ENCODE results near the gene SLX9.

Gene SLX9

GRCh38 chr21:44990921-44991320 lies 51.1 kb downstream of the SLX9 start:
- H3K9me3 ChIP-seq (ENCODE audit: control insufficient read depth, insufficient read depth, low read length) = no peaks in the 10 kb centered on the region
- no peak overlapping the region for H3K9ac ChIP-seq (ENCODE audit: low read depth, low read length)
- no peaks in the 10 kb centered on the region for H3K4me1 ChIP-seq (ENCODE audit: insufficient read depth, low read length)
- no peaks in the 10 kb centered on the region for H3K36me3 ChIP-seq (ENCODE audit: insufficient read depth, low read length)

GRCh38 chr21:44991538-44992483 lies 52.0 kb downstream of the SLX9 start:
- H3K36me3 ChIP-seq (ENCODE audit: insufficient read depth, low read length) = no peaks in the 10 kb centered on the region
- no peaks in the 10 kb centered on the region for H3K9me3 ChIP-seq (ENCODE audit: control insufficient read depth, insufficient read depth, low read length)
- no peak overlapping the region for H3K9ac ChIP-seq (ENCODE audit: low read depth, low read length)
- H3K4me1 ChIP-seq (ENCODE audit: insufficient read depth, low read length) = no peaks in the 10 kb centered on the region

DNA sequence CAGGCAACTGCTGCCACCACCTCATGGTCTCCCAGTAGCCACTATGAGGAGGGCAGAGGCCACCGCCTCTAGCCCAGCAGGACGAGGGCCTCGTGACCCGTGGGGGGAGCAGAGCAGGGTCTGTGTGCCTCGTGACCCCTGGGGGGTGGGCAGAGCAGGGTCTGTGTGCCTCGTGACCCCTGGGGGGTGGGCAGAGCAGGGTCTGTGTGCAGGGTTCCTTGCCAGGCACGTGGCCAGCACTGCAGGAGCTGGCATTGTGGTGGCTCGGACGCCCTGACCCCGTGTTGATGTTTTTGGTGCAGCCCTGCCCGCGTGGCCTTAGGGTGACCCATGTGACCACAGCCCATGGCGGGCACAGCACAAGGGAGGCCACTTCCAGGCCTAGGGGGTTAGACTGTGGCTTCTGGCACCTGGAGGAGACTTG lies 52.8 kb downstream of the SLX9 start:
- no peaks in the 10 kb centered on the region for H3K36me3 ChIP-seq (ENCODE audit: insufficient read depth, low read length)
- no peaks in the 10 kb centered on the region for H3K4me1 ChIP-seq (ENCODE audit: insufficient read depth, low read length)
- no peak overlapping the region for H3K9ac ChIP-seq (ENCODE audit: low read depth, low read length)
- no peaks in the 10 kb centered on the region for H3K9me3 ChIP-seq (ENCODE audit: control insufficient read depth, insufficient read depth, low read length)

DNA sequence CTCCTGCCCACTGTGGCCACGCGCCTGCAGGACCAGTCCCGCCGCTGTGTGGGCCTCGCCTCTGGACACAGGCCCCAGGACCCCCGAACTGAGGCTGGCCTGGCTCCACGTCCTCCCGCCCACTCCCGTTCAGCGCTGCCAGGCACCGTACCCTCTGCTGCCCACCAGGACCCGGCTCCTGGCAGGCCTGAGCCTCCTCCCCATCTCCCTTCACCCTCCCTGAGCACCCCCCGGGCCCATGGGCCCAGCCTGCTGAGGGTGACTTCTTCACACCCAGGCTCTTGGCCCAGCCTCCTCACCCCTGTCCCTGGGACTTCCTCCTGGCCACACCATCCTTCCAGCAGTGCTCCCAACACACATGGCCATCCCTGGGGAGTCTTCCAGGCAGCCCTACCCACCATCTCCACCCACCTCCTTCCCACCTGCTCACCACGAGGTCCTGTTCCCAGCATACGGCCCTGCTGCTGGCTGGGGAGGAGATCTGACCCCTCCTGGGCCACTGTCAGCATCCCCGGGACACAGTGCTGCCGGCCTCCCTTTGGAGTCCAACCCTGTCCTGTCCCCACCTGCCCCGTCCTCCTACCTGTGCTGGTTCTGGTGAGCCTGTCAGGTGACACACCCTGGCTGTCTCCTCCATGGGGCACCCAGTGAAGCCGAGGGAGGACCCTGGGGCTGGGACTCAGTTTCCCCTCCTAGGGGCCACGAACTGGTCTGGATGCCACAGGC lies 53.7 kb downstream of the SLX9 start:
- Histone ChIP-seq H3K9ac (ENCODE audit: low read depth, low read length) (no peak overlapping the region), H3K36me3 (ENCODE audit: insufficient read depth, low read length) (no peaks in the 10 kb centered on the region), H3K4me1 (ENCODE audit: insufficient read depth, low read length) (no peaks in the 10 kb centered on the region), H3K9me3 (ENCODE audit: control insufficient read depth, insufficient read depth, low read length) (no peaks in the 10 kb centered on the region)

GRCh38 chr21:44994047-44994694 lies 54.3 kb downstream of the SLX9 start:
- Histone ChIP-seq H3K9ac (ENCODE audit: low read depth, low read length) (no peak overlapping the region), H3K4me1 (ENCODE audit: insufficient read depth, low read length) (no peaks in the 10 kb centered on the region), H3K36me3 (ENCODE audit: insufficient read depth, low read length) (no peaks in the 10 kb centered on the region), H3K9me3 (ENCODE audit: control insufficient read depth, insufficient read depth, low read length) (no peaks in the 10 kb centered on the region)

DNA sequence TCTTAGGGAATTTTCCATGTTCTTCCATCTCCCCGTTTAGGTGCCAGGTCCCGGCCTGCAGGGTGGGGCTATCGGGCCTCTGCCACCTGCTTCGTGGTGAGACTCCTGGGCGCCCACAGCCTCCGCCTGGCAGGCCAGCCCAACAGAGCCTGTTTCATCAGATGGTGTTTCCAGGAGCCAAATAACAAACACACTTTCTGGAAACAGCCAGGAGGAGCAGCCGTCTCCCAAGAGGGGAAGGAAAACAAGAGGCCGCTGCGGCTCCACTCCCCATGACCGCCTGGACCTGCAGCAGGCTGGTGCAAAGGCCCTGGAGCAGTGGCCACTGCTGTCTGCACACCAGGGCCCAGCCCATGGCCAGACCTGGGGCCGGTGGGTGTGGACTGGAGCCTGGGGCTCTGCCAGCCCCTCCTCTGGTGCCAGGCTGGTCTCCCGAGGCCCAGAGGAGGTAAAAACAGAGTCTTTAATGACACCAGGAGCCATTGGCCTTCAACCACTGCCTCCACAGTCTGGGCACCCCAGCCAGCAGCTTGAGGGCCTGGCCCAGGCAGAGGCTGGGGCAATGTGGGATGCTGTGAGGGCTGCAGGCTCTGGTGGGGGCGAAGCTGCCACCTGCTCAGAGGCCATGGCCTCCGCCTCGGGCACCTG lies 55.0 kb downstream of the SLX9 start:
- no peaks in the 10 kb centered on the region for H3K9me3 ChIP-seq (ENCODE audit: control insufficient read depth, insufficient read depth, low read length)
- H3K9ac ChIP-seq (ENCODE audit: low read depth, low read length) = no peak overlapping the region
- no peaks in the 10 kb centered on the region for H3K4me1 ChIP-seq (ENCODE audit: insufficient read depth, low read length)
- H3K36me3 ChIP-seq (ENCODE audit: insufficient read depth, low read length) = no peaks in the 10 kb centered on the region

GRCh38 chr21:44995343-44995941 lies 55.6 kb downstream of the SLX9 start:
- no peaks in the 10 kb centered on the region for H3K4me1 ChIP-seq (ENCODE audit: insufficient read depth, low read length)
- H3K36me3 ChIP-seq (ENCODE audit: insufficient read depth, low read length) = no peaks in the 10 kb centered on the region
- H3K9me3 ChIP-seq (ENCODE audit: control insufficient read depth, insufficient read depth, low read length) = no peaks in the 10 kb centered on the region
- no peak overlapping the region for H3K9ac ChIP-seq (ENCODE audit: low read depth, low read length)

DNA sequence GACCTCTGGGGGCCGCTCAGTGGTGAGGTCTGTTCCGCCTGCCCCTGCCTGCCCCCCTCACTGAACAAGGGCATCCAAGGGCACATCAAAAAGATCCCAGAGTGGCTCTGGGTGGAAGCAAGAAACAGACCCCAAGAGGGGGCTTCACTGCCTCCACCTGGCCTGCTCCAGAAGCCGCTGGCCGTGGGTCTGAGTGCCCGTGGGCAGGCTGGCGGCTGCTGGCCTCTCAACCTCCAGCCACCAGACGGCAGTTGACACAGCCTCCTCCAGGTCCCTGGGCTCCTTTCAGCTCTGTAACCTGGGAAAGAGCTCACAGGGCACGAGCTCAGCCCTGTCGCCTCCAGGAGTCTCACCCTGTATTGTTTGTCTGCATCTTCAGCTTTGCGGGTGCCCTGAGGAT lies 56.3 kb downstream of the SLX9 start:
- H3K4me1 ChIP-seq (ENCODE audit: insufficient read depth, low read length) = no peaks in the 10 kb centered on the region
- H3K9me3 ChIP-seq (ENCODE audit: control insufficient read depth, insufficient read depth, low read length) = no peaks in the 10 kb centered on the region
- H3K9ac ChIP-seq (ENCODE audit: low read depth, low read length) = no peak overlapping the region
- H3K36me3 ChIP-seq (ENCODE audit: insufficient read depth, low read length) = no peaks in the 10 kb centered on the region

- Histone ChIP-seq H3K9ac (ENCODE audit: low read depth, low read length) (no peak overlapping the region), H3K36me3 (ENCODE audit: insufficient read depth, low read length) (no peaks in the 10 kb centered on the region), H3K4me1 (ENCODE audit: insufficient read depth, low read length) (no peaks in the 10 kb centered on the region), H3K9me3 (ENCODE audit: control insufficient read depth, insufficient read depth, low read length) (no peaks in the 10 kb centered on the region)
These were observed 56.7 kb downstream of the SLX9 start for GRCh38 chr21:44996501-44996921.

GRCh38 chr21:44996983-44997936 lies 57.4 kb downstream of the SLX9 start:
- no peaks in the 10 kb centered on the region for H3K36me3 ChIP-seq (ENCODE audit: insufficient read depth, low read length)
- no peaks in the 10 kb centered on the region for H3K9me3 ChIP-seq (ENCODE audit: control insufficient read depth, insufficient read depth, low read length)
- no peak overlapping the region for H3K9ac ChIP-seq (ENCODE audit: low read depth, low read length)
- no peaks in the 10 kb centered on the region for H3K4me1 ChIP-seq (ENCODE audit: insufficient read depth, low read length)

- no peak overlapping the region for H3K9ac ChIP-seq (ENCODE audit: low read depth, low read length)
- H3K36me3 ChIP-seq (ENCODE audit: insufficient read depth, low read length) = no peaks in the 10 kb centered on the region
- no peaks in the 10 kb centered on the region for H3K9me3 ChIP-seq (ENCODE audit: control insufficient read depth, insufficient read depth, low read length)
- no peaks in the 10 kb centered on the region for H3K4me1 ChIP-seq (ENCODE audit: insufficient read depth, low read length)
These were observed 58.3 kb downstream of the SLX9 start for GRCh38 chr21:44998086-44998620.

GRCh38 chr21:44998621-44999427 lies 59.0 kb downstream of the SLX9 start:
- Histone ChIP-seq H3K9me3 (ENCODE audit: control insufficient read depth, insufficient read depth, low read length) (no peaks in the 10 kb centered on the region), H3K9ac (ENCODE audit: low read depth, low read length) (no peak overlapping the region), H3K4me1 (ENCODE audit: insufficient read depth, low read length) (no peaks in the 10 kb centered on the region; the same call in 1 of the 2 replicates), H3K36me3 (ENCODE audit: insufficient read depth, low read length) (no peaks in the 10 kb centered on the region)

Measured in ES-I3 (cell line).